GM12878 (cell line): ENCODE measurements around the gene VTN. TPM values are rescaled to one million over a fixed set of nuclear protein-coding genes. Genes with fewer than 3 reads are reported as not detected.

Source experiments
- ATAC-seq: fragments of 200-7000 bp; cut with Tn5 transposase; 3 replicates; pipeline ENCODE4 v1.9.1; 2020; ENCODE audit warnings: mild to moderate bottlenecking, moderate library complexity
- BruUV-seq: library from RNA; stranded (reverse); fragments of 400-500 nt; replicated peaks from 2 replicates; lab custom pipeline; 2021; lab: Mats Ljungman, UMichigan
- CTCF ChIA-PET: fragments of 300-600 bp; sonication (Branson Sonifier 250); formaldehyde crosslinking; extraction: SDS; loops from one replicate; lab custom pipeline; 2021; ENCODE audit warnings: inconsistent platforms; lab: Yijun Ruan, JAX
- POLR2A ChIA-PET: fragments of 350-600 bp; formaldehyde crosslinking; extraction: SDS; loops from one replicate; lab custom pipeline; 2021; ENCODE audit warnings: inconsistent platforms; lab: Charles Lee
- RAD21 ChIA-PET: fragments of 300-600 bp; sonication (Branson Sonifier 250); formaldehyde crosslinking; loops from one replicate; lab custom pipeline; 2023; ENCODE audit warnings: antibody characterized with exemption; ENCODE audit not compliant: unreplicated experiment; lab: Charles Lee
- SMC1A ChIA-PET: fragments of 300-600 bp; sonication (Branson Sonifier 250); formaldehyde crosslinking; loops from one replicate; lab custom pipeline; 2023; ENCODE audit not compliant: unreplicated experiment, uncharacterized antibody; lab: Charles Lee
- DNase-seq: peaks from one replicate; pipeline ENCODE4 v3.0.0-alpha.2; 2011; ENCODE audit warnings: low read depth, low spot score
- FAIRE-seq: peaks from 3 replicates; lab custom pipeline; 2011; peaks lifted over from hg19 to GRCh38; lab: Jason Lieb, UNC
- H2AFZ ChIP-seq: 2 replicates; pipeline ENCODE4 v1.6.0; 2011; ENCODE audit warnings: low read depth, low read length, control low read depth; ENCODE audit not compliant: control insufficient read depth
- H3K27ac ChIP-seq: 2 replicates; pipeline ENCODE4 v1.5.1; 2011; ENCODE audit warnings: control low read depth; ENCODE audit not compliant: control insufficient read depth, insufficient read depth
- H3K27me3 ChIP-seq, 2 experiments: replicated peaks in 1 of 2; 2 replicates each; pipeline versions ENCODE4 v1.6.0 to v1.6.1; 2011; ENCODE audit warnings: low read length in 1 of 2; ENCODE audit not compliant: control insufficient read depth in 2 of 2, insufficient read depth in 2 of 2
- H3K36me3 ChIP-seq, 2 experiments: 2 replicates each; pipeline ENCODE4 v1.5.1; 2011; ENCODE audit warnings: low read length in 1 of 2; ENCODE audit not compliant: control insufficient read depth in 2 of 2, insufficient read depth in 2 of 2
- H3K4me1 ChIP-seq: 2 replicates; pipeline ENCODE4 v1.6.1; 2011; ENCODE audit warnings: mild to moderate bottlenecking, low read length, moderate library complexity, mixed read lengths; ENCODE audit not compliant: control insufficient read depth, insufficient read depth
- H3K4me2 ChIP-seq: 2 replicates; pipeline ENCODE4 v1.6.0; 2011; ENCODE audit warnings: control low read depth; ENCODE audit not compliant: control insufficient read depth, insufficient read depth
- H3K4me3 ChIP-seq: fragments of 200-600 bp; sonication (generic); 2 replicates; pipeline ENCODE4 v1.5.1; 2016
- H3K79me2 ChIP-seq: 2 replicates; pipeline ENCODE4 v1.6.0; 2011; ENCODE audit warnings: low read length; ENCODE audit not compliant: control insufficient read depth, insufficient read depth
- H3K9ac ChIP-seq: 2 replicates; pipeline ENCODE4 v1.8.0; 2011; ENCODE audit warnings: low read length, control low read depth, mixed read lengths; ENCODE audit not compliant: control insufficient read depth, insufficient read depth
- H3K9me3 ChIP-seq: replicated peaks from 3 replicates; pipeline ENCODE4 v1.5.1; 2011; ENCODE audit warnings: mild to moderate bottlenecking, low read length; ENCODE audit not compliant: control insufficient read depth, insufficient read depth
- H4K20me1 ChIP-seq: 2 replicates; pipeline ENCODE4 v1.6.0; 2011; ENCODE audit not compliant: control insufficient read depth, insufficient read depth
- DPF2 ChIP-seq: fragments of 450-650 bp; IDR thresholded peaks from 2 replicates; pipeline ENCODE4 v1.6.1; 2017; ENCODE audit warnings: mild to moderate bottlenecking
- MTA2 ChIP-seq: fragments of 450-650 bp; IDR thresholded peaks from 2 replicates; pipeline ENCODE4 v1.6.1; 2016; ENCODE audit warnings: low read depth, mild to moderate bottlenecking, moderate library complexity
- TCF7 ChIP-seq: IDR thresholded peaks from 2 replicates; pipeline ENCODE4 v1.6.1; 2014; ENCODE audit warnings: antibody characterized with exemption, borderline replicate concordance
- WGBS: methylation state at CpG from one replicate; pipeline ENCODE4 v1.1.6; 2016; ENCODE audit warnings: low lambda C conversion rate; ENCODE audit not compliant: insufficient replicate concordance, insufficient coverage; ENCODE audit errors: missing lambda C conversion rate; 5-methylcytosine and 5-hydroxymethylcytosine counted together
- in situ Hi-C: fragments of 300-500 bp; cut with MboI; formaldehyde crosslinking; loops from 9 replicates; pipeline ENCODE4 v1.14.3; 2018; ENCODE audit warnings: mixed read lengths
- intact Hi-C: fragments of 100-400 bp; cut with micrococcal nuclease; formaldehyde crosslinking; loops from one replicate; pipeline ENCODE4 v1.14.2; 2022; ENCODE audit not compliant: unreplicated experiment
- polyA plus RNA-seq, 11 experiments: library from polyadenylated mRNA; depleted of rRNA in 4 of 11; unstranded in 6 of 11; stranded (reverse) in 5 of 11; fragments of >200 nt; fragmentation: Nextera tagmentation in 4 of 11; fragmentation: Illumina TruSeq in 1 of 11; extraction: Ambion mirVana in 4 of 11; extraction: Trizol in 1 of 11; gene quantifications; 1 replicate in 1 of 11; 2 replicates in 10 of 11; pipeline versions ENCODE4 v1.2.1 to v1.2.3, GENCODE V29; 2011 to 2016; ENCODE audit warnings: inconsistent platforms in 2 of 11, missing spikeins in 2 of 11, low read depth in 1 of 11
- total RNA-seq, 4 experiments: library from RNA; depleted of rRNA in 3 of 4; stranded (reverse); fragments of >200 nt in 3 of 4; fragmentation: Illumina TruSeq in 1 of 4; extraction: Trizol in 1 of 4; gene quantifications; 2 replicates each; pipeline versions ENCODE4 v1.2.1 to v1.2.3, GENCODE V29; 2013 to 2021
- TF ChIP-seq, protein P1 (sequence below): fragments of 150-350 bp; IDR thresholded peaks from 2 replicates; pipeline ENCODE4 v1.6.1; 2014; ENCODE audit warnings: mild to moderate bottlenecking, low read depth, low read length

Gene VTN
- total and polyA plus RNA-seq, 10 of the 15 experiments (the other 5 are each of a cell fraction or from before 2014, with no cell fraction given): 0.04 to 1.3 (median 0.13) TPM; not detected in 5

DNA sequence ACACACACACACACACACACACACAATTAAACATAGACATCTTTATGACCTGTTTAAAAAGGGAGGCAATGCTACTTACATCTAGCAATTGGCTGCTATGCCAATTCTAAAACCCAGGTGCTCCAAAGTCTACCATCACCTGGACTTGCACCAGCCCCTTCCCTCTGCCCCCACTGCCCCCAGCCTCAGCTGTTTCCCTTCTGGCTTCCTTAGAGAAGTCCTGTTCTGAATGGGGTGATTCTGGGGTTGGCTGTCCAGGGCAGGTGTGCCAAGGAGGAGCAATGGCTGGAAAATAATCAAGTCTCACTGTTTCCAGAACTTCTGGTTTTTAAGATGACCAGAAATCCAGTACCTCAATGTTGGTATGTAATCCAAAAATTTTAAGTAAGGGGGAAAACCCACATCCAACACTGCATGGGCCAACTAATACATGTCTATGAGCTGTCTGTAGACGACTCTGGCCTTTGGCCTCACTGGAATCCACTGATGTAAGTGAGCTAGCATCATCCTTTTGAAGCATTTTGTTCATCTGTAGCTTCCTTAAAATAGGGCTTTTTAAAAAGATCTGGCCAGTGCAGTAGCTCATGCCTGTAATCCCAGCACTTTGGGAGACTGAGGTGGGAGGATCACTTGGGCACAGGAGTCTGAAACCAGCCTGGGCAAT lies 36.9 kb downstream of the VTN start:
- CTCF ChIA-PET: interaction anchor here (1.1 to 3.6 kb wide), 2 partner anchors 15 to 35 kb away, joined by 4 to 29 read pairs; partner anchors contain the start of gene TMEM97
- in situ Hi-C loops: loop anchor here (10.0 kb wide), 1 partner anchor 622 kb away; the partner anchor contains the start of gene PHF12
- Histone ChIP-seq H3K36me3 (peaks cover 2 to 3% of the 10 kb centered on the region in 2 experiments; a peak in 3 of 4 replicates), H3K4me1 (peaks cover 3% of the 10 kb centered on the region), H3K79me2 (peaks cover 19% of the 10 kb centered on the region), H2AFZ (no peak overlapping the region), H4K20me1 (no peaks in the 10 kb centered on the region; the same call in 1 of the 2 replicates), H3K27ac (no peak overlapping the region), H3K27me3 (no peaks in the 10 kb centered on the region), H3K9ac (no peak overlapping the region), H3K4me2 (no peak overlapping the region), H3K4me3 (no peak overlapping the region), H3K9me3 (no peaks in the 10 kb centered on the region)
- DNase-seq (no peak), ATAC-seq (no peak), FAIRE-seq (no peak)
- TF ChIP-seq TCF7 (no peak), MTA2 (no peak), DPF2 (no peak)
- TF ChIP-seq, protein P1, sequence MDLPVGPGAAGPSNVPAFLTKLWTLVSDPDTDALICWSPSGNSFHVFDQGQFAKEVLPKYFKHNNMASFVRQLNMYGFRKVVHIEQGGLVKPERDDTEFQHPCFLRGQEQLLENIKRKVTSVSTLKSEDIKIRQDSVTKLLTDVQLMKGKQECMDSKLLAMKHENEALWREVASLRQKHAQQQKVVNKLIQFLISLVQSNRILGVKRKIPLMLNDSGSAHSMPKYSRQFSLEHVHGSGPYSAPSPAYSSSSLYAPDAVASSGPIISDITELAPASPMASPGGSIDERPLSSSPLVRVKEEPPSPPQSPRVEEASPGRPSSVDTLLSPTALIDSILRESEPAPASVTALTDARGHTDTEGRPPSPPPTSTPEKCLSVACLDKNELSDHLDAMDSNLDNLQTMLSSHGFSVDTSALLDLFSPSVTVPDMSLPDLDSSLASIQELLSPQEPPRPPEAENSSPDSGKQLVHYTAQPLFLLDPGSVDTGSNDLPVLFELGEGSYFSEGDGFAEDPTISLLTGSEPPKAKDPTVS: no peak
- 39% methylated on average over 1 of the region's 1 CpG for WGBS
- POLR2A ChIA-PET: interaction anchor here (1.0 to 3.2 kb wide), 2 partner anchors 14 to 37 kb away, joined by 3 to 13 read pairs; partner anchors contain the start of gene TMEM97
- RAD21 ChIA-PET: interaction anchor here (0.7 to 3.9 kb wide), 2 partner anchors 21 to 24 kb away, joined by 5 to 31 read pairs; partner anchors contain the start of gene POLDIP2
- SMC1A ChIA-PET: interaction anchor here (3.6 kb wide), 1 partner anchor 15 kb away, joined by 12 read pairs; no protein-coding TSS in a partner anchor
- intact Hi-C loops: no loop called here
- no TSS peak for BruUV-seq
